HG02798 (cell line): ENCODE results near the gene POM121.
"Not testable (repeated sequence)": the region's sequence is repeated elsewhere in the genome, so short reads cannot be mapped to it uniquely, and the experiment has no call there.

Source experiments
- ATAC-seq: cut with Tn5 transposase; IDR thresholded peaks from one replicate; pipeline ENCODE4 v1.9.1; 2021; ENCODE audit warnings: mild to moderate bottlenecking; ENCODE audit not compliant: unreplicated experiment, poor library complexity

The POM121 gene

DNA sequence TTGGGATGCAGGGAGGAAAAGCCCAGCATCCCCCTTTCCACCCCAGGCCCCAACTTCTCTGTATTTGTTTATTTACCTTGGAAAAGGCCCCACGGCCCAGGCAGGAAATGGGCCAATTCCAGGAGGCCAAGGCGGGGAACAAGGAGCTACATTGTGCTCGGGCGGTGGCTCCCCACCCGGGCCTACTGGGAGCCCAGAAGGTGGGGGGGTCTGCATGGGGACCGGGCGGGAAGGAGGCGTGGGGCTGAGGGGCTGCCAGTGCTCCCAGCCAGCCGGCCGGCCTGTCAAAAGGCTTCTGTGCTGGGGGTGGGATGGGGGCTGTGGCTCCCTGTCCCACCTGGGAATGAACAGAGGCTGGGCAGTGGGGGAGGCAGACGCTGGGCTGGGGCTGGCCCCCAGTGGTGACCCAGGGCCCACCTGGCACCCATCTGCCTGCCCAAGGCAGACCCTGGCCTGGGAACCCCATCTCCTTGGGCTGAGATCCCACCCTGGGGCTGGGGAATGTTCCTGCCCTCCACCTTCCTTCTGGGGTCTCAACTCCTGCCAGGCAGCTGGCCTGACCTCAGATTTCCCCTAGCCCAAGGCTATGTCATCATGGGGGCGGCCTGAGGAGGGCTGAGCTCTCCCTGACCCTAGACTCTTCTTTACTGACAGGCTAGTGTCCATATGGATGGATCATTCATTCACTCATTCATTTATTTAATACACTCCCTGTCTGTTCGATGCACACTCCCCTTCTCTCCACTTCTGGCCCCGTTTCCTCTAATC lies 65.4 kb downstream of the POM121 start:
- ATAC-seq, result not testable (repeated sequence)

DNA sequence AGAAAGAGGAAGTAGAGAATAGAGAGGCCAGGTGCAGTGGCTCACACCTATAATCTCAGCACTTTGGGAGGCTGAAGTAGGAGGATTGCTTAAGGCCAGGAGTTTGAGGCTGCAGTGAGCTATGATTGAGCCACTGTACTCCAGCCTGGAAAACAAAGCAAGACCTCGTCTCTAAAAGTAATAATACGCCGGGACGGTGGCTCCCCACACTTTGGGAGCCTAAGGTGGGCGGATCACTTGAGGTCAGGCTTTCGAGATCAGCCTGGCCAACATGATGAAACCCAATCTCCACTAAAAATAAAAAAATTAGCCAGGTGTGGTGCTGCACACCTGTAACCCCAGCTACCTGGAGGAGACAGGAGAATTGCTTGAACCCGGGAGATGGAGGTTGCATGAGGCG lies 70.6 kb downstream of the POM121 start:
- not testable (repeated sequence) for ATAC-seq

DNA sequence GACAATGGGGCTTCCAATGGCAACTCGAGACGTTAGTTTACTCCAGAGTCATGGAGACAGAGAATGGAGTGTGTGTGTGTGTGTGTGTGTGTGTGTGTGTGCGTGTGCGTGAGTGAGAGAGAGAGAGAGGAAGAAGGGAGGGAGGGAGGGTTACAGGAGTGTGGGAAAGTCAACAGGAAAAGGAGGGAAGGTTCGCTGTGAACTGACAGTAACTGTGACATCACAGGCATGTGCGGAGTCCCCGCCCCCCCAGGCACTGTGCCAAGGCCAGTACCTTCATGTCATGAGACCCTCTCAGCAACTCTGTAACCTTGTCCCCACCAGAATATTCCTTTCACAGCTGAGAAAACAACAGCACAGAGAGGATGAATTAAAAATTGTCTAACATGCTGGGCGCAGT lies 72.6 kb downstream of the POM121 start:
- ATAC-seq, result not testable (repeated sequence)

DNA sequence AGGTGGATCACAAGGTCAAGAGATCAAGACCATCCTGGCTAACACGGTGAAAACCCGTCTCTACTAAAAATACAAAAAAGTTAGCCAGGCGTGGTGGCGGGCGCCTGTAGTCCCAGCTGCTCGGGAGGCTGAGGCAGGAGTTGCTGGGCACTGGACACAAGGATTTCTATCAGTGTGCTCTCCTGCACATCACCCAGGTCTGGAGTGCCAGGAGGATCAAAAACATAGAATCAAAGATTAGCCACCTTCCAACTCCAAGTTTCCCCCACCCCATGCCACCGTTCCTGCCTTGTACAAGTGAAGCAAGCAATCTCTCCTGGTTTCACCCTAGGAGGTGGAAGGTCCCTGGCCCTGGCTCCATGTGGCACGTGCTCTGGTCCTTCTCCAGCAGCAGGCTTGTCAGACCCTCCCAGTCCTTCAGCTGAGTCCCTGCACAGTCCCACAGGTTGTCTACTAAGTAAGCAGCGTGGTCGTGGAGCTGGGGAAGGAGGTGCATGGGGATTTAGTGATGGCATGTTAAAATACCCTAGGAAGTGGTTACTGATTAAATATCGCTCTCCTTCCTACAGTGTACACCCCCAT lies 73.1 kb downstream of the POM121 start:
- ATAC-seq, result not testable (repeated sequence)
